ENCODE results near the gene ASB3. TPM values are rescaled to one million over a fixed set of nuclear protein-coding genes. Genes with fewer than 3 reads are reported as not detected.

The ASB3 gene
- total and polyA plus RNA-seq, 8 donors, result 0.58 to 53.6 (median 5.7) TPM

- no peak for DNase-seq
- Histone ChIP-seq H3K27me3 (no peaks in the 10 kb centered on the region), H3K4me1 (peaks cover 0 to 2% (median 0%) of the 10 kb centered on the region in 4 donors), H3K9me3 (no peaks in the 10 kb centered on the region), H3K27ac (no peak overlapping the region), H3K4me3 (no peak overlapping the region), H3K36me3 (peaks cover 7 to 51% (median 47%) of the 10 kb centered on the region in 4 donors)
- TF ChIP-seq CTCF (IDR thresholded peaks at IDR 0.05), result no peak
- TF ChIP-seq POLR2AphosphoS5 (IDR thresholded peaks at IDR 0.05), result no peak
- TF ChIP-seq EP300 (IDR thresholded peaks at IDR 0.05), result no peak
- no peak for TF ChIP-seq POLR2A (IDR thresholded peaks at IDR 0.05)
- intact Hi-C loops (cut with DNase I; ENCODE audit: low total_unique reads), result no loop called here
- 80 to 93% (median 87%) methylated on average over 4 of the region's 4 CpGs for WGBS, 5 donors
Measured at GRCh38 chr2:53820711-53821110, 34.0 kb upstream of the ASB3 start.

GRCh38 chr2:53820048-53820447 is 33.3 kb upstream of the ASB3 start:
- DNase-seq, result no peak
- intact Hi-C loops (cut with DNase I; ENCODE audit: low total_unique reads), result no loop called here
- 82 to 94% (median 90%) methylated on average over 9 of the region's 9 CpGs for WGBS, 5 donors
- no peaks in the 10 kb centered on the region for H3K9me3 ChIP-seq
- no peaks in the 10 kb centered on the region for H3K4me1 ChIP-seq
- no peak overlapping the region for H3K4me3 ChIP-seq
- no peaks in the 10 kb centered on the region for H3K27me3 ChIP-seq
- H3K27ac ChIP-seq, result no peak overlapping the region
- peaks cover 9 to 58% (median 54%) of the 10 kb centered on the region in 4 donors for H3K36me3 ChIP-seq
- TF ChIP-seq POLR2A (IDR thresholded peaks at IDR 0.05) (no peak), POLR2AphosphoS5 (IDR thresholded peaks at IDR 0.05) (no peak), CTCF (IDR thresholded peaks at IDR 0.05) (no peak), EP300 (IDR thresholded peaks at IDR 0.05) (no peak)

GRCh38 chr2:53819634-53820033 is 32.9 kb upstream of the ASB3 start:
- Histone ChIP-seq H3K4me3 (no peak overlapping the region), H3K4me1 (no peaks in the 10 kb centered on the region), H3K9me3 (no peaks in the 10 kb centered on the region), H3K27me3 (no peaks in the 10 kb centered on the region), H3K27ac (no peak overlapping the region), H3K36me3 (peaks cover 13 to 62% (median 58%) of the 10 kb centered on the region in 4 donors)
- 76 to 84% (median 82%) methylated on average over 4 of the region's 4 CpGs for WGBS, 5 donors
- intact Hi-C loops (cut with DNase I; ENCODE audit: low total_unique reads), result no loop called here
- no peak for TF ChIP-seq POLR2AphosphoS5 (IDR thresholded peaks at IDR 0.05)
- TF ChIP-seq EP300 (IDR thresholded peaks at IDR 0.05), result no peak
- TF ChIP-seq CTCF (IDR thresholded peaks at IDR 0.05), result no peak
- no peak for TF ChIP-seq POLR2A (IDR thresholded peaks at IDR 0.05)
- no peak for DNase-seq

- WGBS, 5 donors, result 83 to 99% (median 95%) methylated on average over 3 of the region's 3 CpGs
- peaks cover 14 to 69% (median 65%) of the 10 kb centered on the region in 4 donors for H3K36me3 ChIP-seq
Measured at GRCh38 chr2:53818854-53819435, 32.2 kb upstream of the ASB3 start.

More at GRCh38 chr2:53818854-53819435, 32.2 kb upstream of the ASB3 start:
- no peaks in the 10 kb centered on the region for H3K27me3 ChIP-seq
- H3K4me3 ChIP-seq, result no peak overlapping the region
- TF ChIP-seq CTCF (IDR thresholded peaks at IDR 0.05) (no peak), EP300 (IDR thresholded peaks at IDR 0.05) (no peak), POLR2A (IDR thresholded peaks at IDR 0.05) (no peak), POLR2AphosphoS5 (IDR thresholded peaks at IDR 0.05) (no peak)
- no peak for DNase-seq
- no peaks in the 10 kb centered on the region for H3K4me1 ChIP-seq
- intact Hi-C loops (cut with DNase I; ENCODE audit: low total_unique reads), result no loop called here
- no peak overlapping the region for H3K27ac ChIP-seq
- no peaks in the 10 kb centered on the region for H3K9me3 ChIP-seq

All from stomach (tissue), 9 donors.